Measurements from ENCODE around the gene ARAP1. TPM values are rescaled to one million over a fixed set of nuclear protein-coding genes. Genes with fewer than 3 reads are reported as not detected.

The ARAP1 gene
- total and polyA plus RNA-seq, 2 donors (not counting 3 experiments of a cell fraction or from before 2014, with no cell fraction given), result 36.8 to 66.2 TPM

- Histone ChIP-seq H3K9ac (replicated peaks; ENCODE audit: extremely low read depth, insufficient read depth, low read length) (no peak overlapping the region), H3K9me1 (replicated peaks; ENCODE audit: control insufficient read depth, extremely low read depth, insufficient read depth, low read length) (no peaks in the 10 kb centered on the region), H2AFZ (ENCODE audit: low read depth, low read length) (no peak overlapping the region), H3K4me1 (ENCODE audit: control insufficient read depth, extremely low read depth, insufficient read depth, low read length) (peaks cover 48% of the 10 kb centered on the region), H3K79me2 (ENCODE audit: control insufficient read depth, insufficient read depth, low read length) (no peaks in the 10 kb centered on the region), H3K4me3 (replicated peaks in 1 of 3; ENCODE audit: insufficient read depth in 1 of 3, low read depth in 1 of 3, low read length in 3 of 3) (no peak overlapping the region), H3K27me3 (ENCODE audit: control insufficient read depth in 2 of 2, insufficient read depth in 2 of 2, low read length in 2 of 2) (no peaks in the 10 kb centered on the region), H3K9me3 (replicated peaks; ENCODE audit: control insufficient read depth, insufficient read depth, low read length) (no peaks in the 10 kb centered on the region), H4K20me1 (replicated peaks; ENCODE audit: control insufficient read depth, extremely low read depth, insufficient read depth, low read length) (no peaks in the 10 kb centered on the region), H3K36me3 (ENCODE audit: control insufficient read depth in 2 of 2, extremely low read depth in 1 of 2, insufficient read depth in 2 of 2, low read length in 2 of 2) (no peaks in the 10 kb centered on the region), H3K27ac (ENCODE audit: insufficient read depth, low read depth, low read length) (no peak overlapping the region), H3K4me2 (ENCODE audit: insufficient read depth, low read length) (no peak overlapping the region)
- FAIRE-seq (no peak), DNase-seq (ENCODE audit: low read depth, low spot score) (no peak)
- CTCF ChIA-PET, result interaction anchor here (0.8 to 6.6 kb wide), 9 partner anchors 9 to 164 kb away, joined by 3 to 61 read pairs (median 5); no protein-coding TSS in a partner anchor
- dilution Hi-C loops (cut with MboI; ENCODE audit: extremely low pct_ligation_motif_present, low sequenced_read_pairs) (no loop called here), intact Hi-C loops (cut with micrococcal nuclease) (no loop called here)
- TF ChIP-seq EZH2 (IDR thresholded peaks at IDR 0.05; ENCODE audit: borderline replicate concordance, low read depth, low read length, severe bottlenecking) (no peak), POLR2A (IDR thresholded peaks at IDR 0.05; ENCODE audit: low read depth, low read length) (no peak), FOS (IDR thresholded peaks at IDR 0.05; ENCODE audit: borderline replicate concordance, insufficient read depth, low read length) (no peak), CTCF (IDR thresholded peaks at IDR 0.05; ENCODE audit: extremely low read depth in 1 of 2, insufficient read depth in 1 of 2, low read depth in 1 of 2, low read length in 2 of 2) (no peak), GATA2 (IDR thresholded peaks at IDR 0.05; ENCODE audit: insufficient read depth, insufficient read length, low read depth, low read length) (no peak), MAX (IDR thresholded peaks at IDR 0.05; ENCODE audit: insufficient read depth, insufficient read length) (no peak), POLR2AphosphoS5 (IDR thresholded peaks at IDR 0.05; ENCODE audit: insufficient read depth, low read depth, low read length) (no peak), MYC (IDR thresholded peaks at IDR 0.05; ENCODE audit: low read depth, low read length) (no peak), JUN (IDR thresholded peaks at IDR 0.05; ENCODE audit: borderline replicate concordance, insufficient read depth, insufficient read length, low read depth) (no peak)
- no TSS peak for BruUV-seq (replicated peaks)
- POLR2A ChIA-PET, result no interaction called here
Observed at GRCh38 chr11:72635309-72635915, 116.8 kb downstream of the ARAP1 start.

Small RNAs within 50 kb of the gene (microRNA-seq; reads per million reads assigned to microRNA genes)
- not detected for gene MIR4692 (ENCODE audit: borderline number of aligned reads, borderline replicate concordance)

Small RNAs within 50 kb of the gene (small RNA-seq; reads per million reads assigned to genes)
- gene MIR4692 (ENCODE audit: insufficient read depth, insufficient read length, low read depth, low replicate concordance) (not detected), gene RF00019 (ENCODE audit: insufficient read depth, insufficient read length, low read depth, low replicate concordance) (not detected)

Other genes with a start within 250 kb of the ARAP1 start
- 14.3 and 14.8 TPM in 2 replicates for gene PDE2A, start 78.0 kb downstream of the ARAP1 start, total RNA-seq
- 14.2 and 16.8 TPM in 2 replicates for gene PDE2A, start 78.0 kb downstream of the ARAP1 start, polyA plus RNA-seq
- 14.4 and 16.1 TPM in 2 replicates for gene STARD10, start 41.6 kb upstream of the ARAP1 start, total RNA-seq
- gene STARD10, start 41.6 kb upstream of the ARAP1 start, polyA plus RNA-seq, result 22.5 and 23.2 TPM in 2 replicates
- gene ATG16L2, start 62.0 kb upstream of the ARAP1 start, total RNA-seq, result 24.7 and 26.5 TPM in 2 replicates
- gene ATG16L2, start 62.0 kb upstream of the ARAP1 start, polyA plus RNA-seq, result 30.5 TPM in 2 replicates